Measurements from ENCODE around the gene GLRA1. TPM values are rescaled to one million over a fixed set of nuclear protein-coding genes. Genes with fewer than 3 reads are reported as not detected.

Gene GLRA1
- total RNA-seq, 1 experiment from 2014 or later, result not detected

DNA sequence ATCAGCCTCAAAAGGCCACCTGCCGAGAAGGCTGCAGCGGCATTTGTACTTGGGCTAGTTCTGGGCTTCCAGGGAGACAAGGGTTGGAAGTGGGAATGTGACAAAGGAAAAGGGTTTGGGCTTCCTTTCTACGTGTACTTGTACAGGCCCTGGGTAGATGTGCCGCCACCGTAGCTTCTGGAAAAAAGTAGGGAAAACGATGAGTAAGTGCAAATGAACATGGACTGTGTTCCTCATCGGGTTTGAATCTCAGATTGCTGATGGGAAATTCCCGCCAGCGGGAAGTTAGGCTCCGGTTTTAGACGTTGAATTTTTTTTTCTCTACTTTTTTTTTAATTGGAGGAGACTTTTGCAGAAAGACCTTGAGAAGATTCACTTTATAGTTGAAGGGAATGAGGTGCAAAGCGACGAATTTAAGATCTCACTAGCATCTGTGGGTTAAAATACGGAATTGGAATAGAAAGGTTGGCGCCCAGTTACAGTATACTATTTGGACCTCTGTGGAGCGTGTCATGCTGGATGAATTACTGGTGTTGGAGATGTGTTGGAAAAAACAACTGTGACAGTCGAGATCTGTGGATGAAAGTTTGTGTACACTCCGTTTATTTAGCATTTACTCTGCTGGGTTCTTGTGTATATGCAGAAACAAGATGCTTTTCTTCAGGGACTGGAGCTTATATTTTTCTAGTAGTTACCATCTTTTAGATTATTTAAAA lies 151.6 kb downstream of the GLRA1 start:
- POLR2A ChIA-PET, result no interaction called here
- in situ Hi-C loops (cut with HindIII; ENCODE audit: low pct_unique_long_range_greater_than_20kb, low sequenced_read_pairs) (no loop called here), intact Hi-C loops (cut with micrococcal nuclease; ENCODE audit: unreplicated experiment) (no loop called here)
- peaks cover 11% of the 10 kb centered on the region for H3K36me3 ChIP-seq (ENCODE audit: control insufficient read depth, insufficient read depth, low read length)
- H3K27me3 ChIP-seq (ENCODE audit: control insufficient read depth, insufficient read depth, low read length), result no peaks in the 10 kb centered on the region
- H3K27ac ChIP-seq (ENCODE audit: low read length), result peak overlapping the region; percentile 88
- BruUV-seq (replicated peaks), result TSS peak; percentile 73
- H3K9me3 ChIP-seq (ENCODE audit: control insufficient read depth, insufficient read depth, low read depth, low read length), result no peaks in the 10 kb centered on the region
- H3K4me3 ChIP-seq (ENCODE audit: low read depth in 2 of 2, low read length in 2 of 2), result peak overlapping the region; percentile 92 to 97
- peaks cover 24% of the 10 kb centered on the region for H3K4me1 ChIP-seq (ENCODE audit: control insufficient read depth, insufficient read depth, low read length)
- ATAC-seq (no peak), DNase-seq (ENCODE audit: low read depth, low spot score) (no peak)
- no peak for TF ChIP-seq SIN3A (IDR thresholded peaks at IDR 0.05; ENCODE audit: borderline replicate concordance, insufficient read depth, low read depth, low read length)
- TF ChIP-seq, protein P1, sequence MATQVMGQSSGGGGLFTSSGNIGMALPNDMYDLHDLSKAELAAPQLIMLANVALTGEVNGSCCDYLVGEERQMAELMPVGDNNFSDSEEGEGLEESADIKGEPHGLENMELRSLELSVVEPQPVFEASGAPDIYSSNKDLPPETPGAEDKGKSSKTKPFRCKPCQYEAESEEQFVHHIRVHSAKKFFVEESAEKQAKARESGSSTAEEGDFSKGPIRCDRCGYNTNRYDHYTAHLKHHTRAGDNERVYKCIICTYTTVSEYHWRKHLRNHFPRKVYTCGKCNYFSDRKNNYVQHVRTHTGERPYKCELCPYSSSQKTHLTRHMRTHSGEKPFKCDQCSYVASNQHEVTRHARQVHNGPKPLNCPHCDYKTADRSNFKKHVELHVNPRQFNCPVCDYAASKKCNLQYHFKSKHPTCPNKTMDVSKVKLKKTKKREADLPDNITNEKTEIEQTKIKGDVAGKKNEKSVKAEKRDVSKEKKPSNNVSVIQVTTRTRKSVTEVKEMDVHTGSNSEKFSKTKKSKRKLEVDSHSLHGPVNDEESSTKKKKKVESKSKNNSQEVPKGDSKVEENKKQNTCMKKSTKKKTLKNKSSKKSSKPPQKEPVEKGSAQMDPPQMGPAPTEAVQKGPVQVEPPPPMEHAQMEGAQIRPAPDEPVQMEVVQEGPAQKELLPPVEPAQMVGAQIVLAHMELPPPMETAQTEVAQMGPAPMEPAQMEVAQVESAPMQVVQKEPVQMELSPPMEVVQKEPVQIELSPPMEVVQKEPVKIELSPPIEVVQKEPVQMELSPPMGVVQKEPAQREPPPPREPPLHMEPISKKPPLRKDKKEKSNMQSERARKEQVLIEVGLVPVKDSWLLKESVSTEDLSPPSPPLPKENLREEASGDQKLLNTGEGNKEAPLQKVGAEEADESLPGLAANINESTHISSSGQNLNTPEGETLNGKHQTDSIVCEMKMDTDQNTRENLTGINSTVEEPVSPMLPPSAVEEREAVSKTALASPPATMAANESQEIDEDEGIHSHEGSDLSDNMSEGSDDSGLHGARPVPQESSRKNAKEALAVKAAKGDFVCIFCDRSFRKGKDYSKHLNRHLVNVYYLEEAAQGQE (IDR thresholded peaks at IDR 0.05; ENCODE audit: insufficient read depth in 1 of 2, low read depth in 2 of 2, low read length in 1 of 2), result no peak
- TF ChIP-seq, protein P2, sequence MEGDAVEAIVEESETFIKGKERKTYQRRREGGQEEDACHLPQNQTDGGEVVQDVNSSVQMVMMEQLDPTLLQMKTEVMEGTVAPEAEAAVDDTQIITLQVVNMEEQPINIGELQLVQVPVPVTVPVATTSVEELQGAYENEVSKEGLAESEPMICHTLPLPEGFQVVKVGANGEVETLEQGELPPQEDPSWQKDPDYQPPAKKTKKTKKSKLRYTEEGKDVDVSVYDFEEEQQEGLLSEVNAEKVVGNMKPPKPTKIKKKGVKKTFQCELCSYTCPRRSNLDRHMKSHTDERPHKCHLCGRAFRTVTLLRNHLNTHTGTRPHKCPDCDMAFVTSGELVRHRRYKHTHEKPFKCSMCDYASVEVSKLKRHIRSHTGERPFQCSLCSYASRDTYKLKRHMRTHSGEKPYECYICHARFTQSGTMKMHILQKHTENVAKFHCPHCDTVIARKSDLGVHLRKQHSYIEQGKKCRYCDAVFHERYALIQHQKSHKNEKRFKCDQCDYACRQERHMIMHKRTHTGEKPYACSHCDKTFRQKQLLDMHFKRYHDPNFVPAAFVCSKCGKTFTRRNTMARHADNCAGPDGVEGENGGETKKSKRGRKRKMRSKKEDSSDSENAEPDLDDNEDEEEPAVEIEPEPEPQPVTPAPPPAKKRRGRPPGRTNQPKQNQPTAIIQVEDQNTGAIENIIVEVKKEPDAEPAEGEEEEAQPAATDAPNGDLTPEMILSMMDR (IDR thresholded peaks at IDR 0.05), result no peak
- no peak for TF ChIP-seq TCF7L2 (IDR thresholded peaks at IDR 0.05; ENCODE audit: low read depth, low read length)
- no peak; the same call in 1 of the 2 replicates for TF ChIP-seq POLR2AphosphoS5 (IDR thresholded peaks at IDR 0.05; ENCODE audit: low read depth, low read length)
- CTCF ChIA-PET, result interaction anchor here (0.6 to 0.9 kb wide), 2 partner anchors 125 to 741 kb away, joined by 3 read pairs; no protein-coding TSS in a partner anchor

Other genes with a start within 250 kb of the GLRA1 start
- 228 TPM for gene SPARC, start 237.9 kb downstream of the GLRA1 start, total RNA-seq (2021; ENCODE audit: unreplicated experiment)
- gene ATOX1, start 166.2 kb downstream of the GLRA1 start, total RNA-seq (2021; ENCODE audit: unreplicated experiment), result 202 TPM
- 290 TPM for gene G3BP1, start 152.9 kb downstream of the GLRA1 start, total RNA-seq (2021; ENCODE audit: unreplicated experiment)